Stomach (tissue), 9 donors: ENCODE measurements around the gene DLG4. TPM values are rescaled to one million over a fixed set of nuclear protein-coding genes. Genes with fewer than 3 reads are reported as not detected.
A peak's percentile ranks its signal among the peaks of the same experiment; 100 is the strongest.

ENCODE experiments used
- DNase-seq, 2 donors: peaks; one replicate each; pipeline versions ENCODE4 v3.0.0 to v3.0.0-alpha.2; 2013 to 2019
- H3K27ac ChIP-seq, 5 donors: fragments of 200-600 bp in 4 of 5; sonication (generic) in 4 of 5; one replicate each; pipeline ENCODE4 v1.5.1; 2013 to 2019; ENCODE audit warnings: mild to moderate bottlenecking in 1 of 5, moderate library complexity in 1 of 5
- H3K27me3 ChIP-seq, 3 donors: fragments of 200-600 bp; sonication (generic); one replicate each; pipeline ENCODE4 v1.5.1; 2017 to 2019; ENCODE audit warnings: mixed run types in 1 of 3
- H3K36me3 ChIP-seq, 4 donors: fragments of 200-600 bp; sonication (generic); 1 replicate in 3 of 4; 2 replicates in 1 of 4; pipeline ENCODE4 v1.5.1; 2016 to 2019
- H3K4me1 ChIP-seq, 4 donors: fragments of 200-600 bp; sonication (generic); one replicate each; pipeline ENCODE4 v1.5.1; 2016 to 2019
- H3K4me3 ChIP-seq, 4 donors: fragments of 200-600 bp; sonication (generic) in 3 of 4; one replicate each; pipeline ENCODE4 v1.5.1; 2016 to 2019; ENCODE audit warnings: mild to moderate bottlenecking in 1 of 4
- H3K9me3 ChIP-seq, 4 donors: fragments of 200-600 bp; sonication (generic); one replicate each; pipeline ENCODE4 v1.5.1; 2016 to 2019
- EP300 ChIP-seq: sonication (generic); formaldehyde crosslinking; IDR thresholded peaks from one replicate; pipeline ENCODE4 v1.6.1; 2017; ENCODE audit warnings: antibody characterized with exemption
- POLR2A ChIP-seq, 4 donors: fragments of 450-650 bp; IDR thresholded peaks; one replicate each; pipeline ENCODE4 v1.6.1; 2016; ENCODE audit warnings: antibody characterized with exemption in 4 of 4, control low read depth in 2 of 4, mild to moderate bottlenecking in 1 of 4, moderate library complexity in 1 of 4
- POLR2AphosphoS5 ChIP-seq, 3 donors: sonication (generic); formaldehyde crosslinking; IDR thresholded peaks; one replicate each; pipeline ENCODE4 v1.6.1; 2016; ENCODE audit warnings: antibody characterized with exemption in 3 of 3
- WGBS, 5 donors: extraction: QIAGEN DNeasy Blood & Tissue Kit in 3 of 5; methylation state at CpG; one replicate each; pipeline versions ENCODE4 v1.1.5 to v1.1.7; 2013 to 2018; 5-methylcytosine and 5-hydroxymethylcytosine counted together
- intact Hi-C: fragments of 100-400 bp; cut with DNase I; formaldehyde crosslinking; loops from one replicate; pipeline ENCODE4 v1.15.1; 2023; ENCODE audit warnings: low total_unique reads
- polyA plus RNA-seq, 3 donors: library from polyadenylated mRNA; stranded (reverse); fragments of 200-250 nt; gene quantifications; one replicate each; pipeline ENCODE4 v1.2.3, GENCODE V29; 2013
- total RNA-seq, 5 donors: library from RNA; depleted of rRNA; stranded (reverse); fragments of >200 nt; gene quantifications; one replicate each; pipeline versions ENCODE4 v1.1.0 to v1.2.3, GENCODE V29; 2014 to 2016
- TF ChIP-seq, protein P1 (sequence below), 7 experiments: fragments of 450-650 bp in 4 of 7; fragments of 200-600 bp in 3 of 7; sonication (generic) in 3 of 7; IDR thresholded peaks; one replicate each; pipeline ENCODE4 v1.5.1; 2016 to 2019; ENCODE audit warnings: antibody characterized with exemption in 7 of 7, control low read depth in 2 of 7, mild to moderate bottlenecking in 1 of 7
- donor health status: healthy with polysubstance abuse.
- donor health status: Bipolar disorder and iron deficiency.
- donor health status: healthy.

Gene DLG4
- total and polyA plus RNA-seq, 8 donors, result 3.2 to 26.3 (median 8.8) TPM

DNA sequence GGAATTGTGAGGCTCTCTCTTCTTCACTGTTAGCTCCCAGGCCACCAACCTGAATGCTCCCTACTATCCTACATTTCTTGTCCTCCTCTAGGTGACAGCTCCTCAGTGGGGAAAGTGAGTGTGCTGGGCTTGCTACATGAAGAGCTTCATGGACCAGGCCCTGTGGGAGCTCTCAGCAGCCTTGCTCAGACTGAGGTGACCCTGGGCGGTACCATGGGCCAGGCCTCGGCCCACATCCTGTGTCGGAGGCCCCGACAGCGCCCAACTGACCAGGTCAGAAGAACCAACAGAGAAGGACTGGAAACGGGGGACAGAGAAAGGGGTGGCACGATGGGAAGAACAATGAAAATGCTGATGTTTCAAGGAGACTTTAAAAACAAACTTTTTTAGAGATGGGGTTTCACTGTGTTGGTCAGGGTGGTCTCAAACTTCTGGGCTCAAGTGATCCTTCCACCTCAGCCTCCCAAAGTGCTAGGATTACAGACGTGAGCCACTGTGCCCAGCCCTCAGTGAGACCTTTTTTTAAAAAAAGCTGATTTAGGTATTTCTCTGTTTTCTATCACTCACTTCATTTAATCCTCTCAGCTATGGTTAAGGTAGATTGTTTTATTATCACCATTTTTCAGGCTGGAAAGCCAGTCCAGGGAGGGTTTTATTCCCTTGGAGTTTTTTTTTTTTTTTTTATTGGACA is 37.3 kb upstream of the DLG4 start:
- H3K4me3 ChIP-seq, result no peak overlapping the region
- no peak overlapping the region for H3K27ac ChIP-seq
- no peak for DNase-seq
- TF ChIP-seq POLR2A (IDR thresholded peaks at IDR 0.05), result no peak
- TF ChIP-seq EP300, result no peak
- no peak for TF ChIP-seq POLR2AphosphoS5 (IDR thresholded peaks at IDR 0.05)
- TF ChIP-seq, protein P1, sequence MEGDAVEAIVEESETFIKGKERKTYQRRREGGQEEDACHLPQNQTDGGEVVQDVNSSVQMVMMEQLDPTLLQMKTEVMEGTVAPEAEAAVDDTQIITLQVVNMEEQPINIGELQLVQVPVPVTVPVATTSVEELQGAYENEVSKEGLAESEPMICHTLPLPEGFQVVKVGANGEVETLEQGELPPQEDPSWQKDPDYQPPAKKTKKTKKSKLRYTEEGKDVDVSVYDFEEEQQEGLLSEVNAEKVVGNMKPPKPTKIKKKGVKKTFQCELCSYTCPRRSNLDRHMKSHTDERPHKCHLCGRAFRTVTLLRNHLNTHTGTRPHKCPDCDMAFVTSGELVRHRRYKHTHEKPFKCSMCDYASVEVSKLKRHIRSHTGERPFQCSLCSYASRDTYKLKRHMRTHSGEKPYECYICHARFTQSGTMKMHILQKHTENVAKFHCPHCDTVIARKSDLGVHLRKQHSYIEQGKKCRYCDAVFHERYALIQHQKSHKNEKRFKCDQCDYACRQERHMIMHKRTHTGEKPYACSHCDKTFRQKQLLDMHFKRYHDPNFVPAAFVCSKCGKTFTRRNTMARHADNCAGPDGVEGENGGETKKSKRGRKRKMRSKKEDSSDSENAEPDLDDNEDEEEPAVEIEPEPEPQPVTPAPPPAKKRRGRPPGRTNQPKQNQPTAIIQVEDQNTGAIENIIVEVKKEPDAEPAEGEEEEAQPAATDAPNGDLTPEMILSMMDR (IDR thresholded peaks at IDR 0.05), result no peak
- peaks cover 4 to 20% (median 17%) of the 10 kb centered on the region in 3 donors for H3K27me3 ChIP-seq
- WGBS, 5 donors, result 90 to 95% (median 93%) methylated on average over 8 of the region's 8 CpGs
- peaks cover 30 to 65% (median 60%) of the 10 kb centered on the region in 4 donors for H3K36me3 ChIP-seq
- intact Hi-C loops, result no loop called here
- H3K4me1 ChIP-seq, result peaks cover 21 to 46% (median 27%) of the 10 kb centered on the region in 4 donors
- H3K9me3 ChIP-seq, result no peaks in the 10 kb centered on the region

DNA sequence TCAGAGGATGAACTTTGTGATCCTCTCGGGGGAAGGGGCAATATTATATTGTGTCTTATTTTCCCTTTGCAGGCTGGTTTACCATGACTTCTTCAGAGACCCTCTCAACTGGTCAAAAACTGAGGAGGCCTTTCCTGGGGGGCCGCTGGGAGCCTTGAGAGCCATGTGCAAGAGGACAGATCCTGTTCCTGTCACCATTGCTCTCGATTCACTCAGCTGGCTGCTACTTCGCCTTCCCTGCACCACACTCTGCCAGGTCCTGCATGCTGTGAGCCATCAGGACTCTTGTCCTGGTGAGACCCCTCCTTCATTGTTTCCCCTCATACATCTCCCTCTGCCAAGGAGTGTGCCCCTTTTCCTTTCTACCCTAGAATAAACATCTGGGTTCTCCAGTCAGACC is 34.9 kb upstream of the DLG4 start:
- WGBS, 5 donors, result 91 to 94% (median 93%) methylated on average over 4 of the region's 4 CpGs
- intact Hi-C loops, result no loop called here
- Histone ChIP-seq H3K9me3 (no peaks in the 10 kb centered on the region), H3K4me1 (peaks cover 22 to 41% (median 27%) of the 10 kb centered on the region in 4 donors), H3K36me3 (peaks cover 30 to 60% (median 56%) of the 10 kb centered on the region in 4 donors), H3K27me3 (no peaks in the 10 kb centered on the region), H3K27ac (no peak overlapping the region), H3K4me3 (no peak overlapping the region)
- TF ChIP-seq POLR2A (IDR thresholded peaks at IDR 0.05), result no peak
- TF ChIP-seq, protein P1 (IDR thresholded peaks at IDR 0.05), result no peak
- TF ChIP-seq EP300, result no peak
- no peak for TF ChIP-seq POLR2AphosphoS5 (IDR thresholded peaks at IDR 0.05)
- DNase-seq, result no peak

DNA sequence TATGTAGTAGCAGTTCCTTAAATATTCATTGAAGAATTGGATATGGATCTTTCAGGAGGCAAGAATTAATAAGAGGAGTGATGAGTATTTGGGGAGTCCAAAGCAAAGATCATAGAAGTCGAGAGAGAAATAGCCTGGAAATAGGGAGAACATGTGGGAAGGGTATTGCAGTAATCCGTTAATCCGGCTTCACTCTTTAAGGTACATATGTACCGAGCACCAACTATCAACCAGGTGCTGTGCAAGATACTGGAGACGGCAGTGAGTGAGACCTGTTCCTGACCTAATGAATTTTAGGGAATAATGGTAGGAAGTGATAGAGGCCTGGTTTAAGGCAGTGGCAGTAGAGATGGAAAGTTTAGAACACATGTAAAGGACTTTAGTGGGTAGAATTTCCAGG is 33.4 kb upstream of the DLG4 start:
- Histone ChIP-seq H3K4me1 (peaks cover 32 to 45% (median 39%) of the 10 kb centered on the region in 4 donors), H3K27ac (peak overlapping the region in 4 of 5 donors; percentile 99 to 100 (median 99)), H3K36me3 (peaks cover 23 to 48% (median 43%) of the 10 kb centered on the region in 4 donors), H3K9me3 (no peaks in the 10 kb centered on the region), H3K4me3 (peak overlapping the region; percentile 65 to 98 (median 95)), H3K27me3 (no peaks in the 10 kb centered on the region)
- intact Hi-C loops, result no loop called here
- TF ChIP-seq POLR2AphosphoS5 (IDR thresholded peaks at IDR 0.05), result no peak
- 64 to 74% (median 73%) methylated on average over 5 of the region's 5 CpGs for WGBS, 5 donors
- DNase-seq, result no peak

DNA sequence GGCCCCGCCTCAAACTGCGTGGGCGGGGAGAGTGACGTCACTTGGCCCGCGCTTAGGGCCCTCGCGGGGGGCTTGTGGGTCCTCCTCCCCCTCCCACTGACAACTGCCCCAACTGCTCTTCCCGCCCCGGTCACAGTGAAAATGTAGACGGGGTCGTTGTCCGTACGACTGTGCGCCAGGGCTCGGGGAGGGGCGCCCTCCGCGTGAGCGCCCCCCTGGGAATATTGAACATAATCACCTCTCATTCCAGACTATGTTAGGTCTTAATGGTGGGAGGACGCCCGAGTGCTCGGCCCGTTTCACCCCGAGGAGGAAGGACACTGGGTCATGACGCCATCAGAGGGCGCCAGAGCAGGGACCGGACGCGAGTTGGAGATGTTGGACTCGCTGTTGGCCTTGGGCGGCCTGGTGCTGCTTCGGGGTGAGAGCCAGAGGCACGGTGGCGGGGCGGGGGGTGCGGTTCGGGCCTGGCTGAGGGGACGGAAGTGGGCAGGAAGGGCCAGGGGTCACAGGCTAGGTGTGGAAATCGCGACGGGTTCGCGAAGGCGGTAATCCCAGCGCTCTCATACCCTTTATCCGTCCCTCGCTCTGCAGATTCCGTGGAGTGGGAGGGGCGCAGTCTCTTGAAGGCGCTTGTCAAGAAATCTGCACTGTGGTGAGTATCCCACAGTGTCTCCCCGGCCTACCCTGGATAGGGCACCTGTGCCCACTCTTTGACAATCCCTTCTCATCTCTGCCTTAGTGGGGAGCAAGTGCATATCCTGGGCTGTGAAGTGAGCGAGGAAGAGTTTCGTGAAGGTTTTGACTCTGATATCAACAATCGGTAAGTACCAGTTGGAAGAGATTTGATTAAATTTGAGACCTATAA is 32.8 kb upstream of the DLG4 start, which contains the start of gene ELP5:
Gene ELP5, plus strand, starts transcription at position 40 of the 868 bp plus-strand sequence. Its CDS starts 336 bp downstream, at position 376.
- intact Hi-C loops, result no loop called here
- 1 to 2% (median 1%) methylated on average over 39 to 55 of the region's 55 CpGs for WGBS, 5 donors
- H3K4me3 ChIP-seq, result peak within 1 kb of the TSS; percentile 65 to 98 (median 95)

More for the DNA sequence above, 32.8 kb upstream of the DLG4 start, which contains the start of gene ELP5:
- Histone ChIP-seq H3K4me1 (peaks cover 32 to 48% (median 41%) of the 10 kb centered on the region in 4 donors), H3K9me3 (no peaks in the 10 kb centered on the region), H3K27ac (peak within 1 kb of the TSS; percentile 96 to 100 (median 99)), H3K27me3 (no peaks in the 10 kb centered on the region), H3K36me3 (peaks cover 18 to 42% (median 37%) of the 10 kb centered on the region in 4 donors)
- TF ChIP-seq EP300 (no peak), POLR2A (IDR thresholded peaks at IDR 0.05) (peak in 1 of 4 donors; percentile 33), POLR2AphosphoS5 (IDR thresholded peaks at IDR 0.05) (peak; percentile 70 to 89 (median 80))
- TF ChIP-seq, protein P1 (IDR thresholded peaks at IDR 0.05), result peak in 2 of 7 experiments; percentile 0 to 19
- DNase-seq, result peak; percentile 94 to 97
